Loucy (cell line): ENCODE results near the gene OSBPL2.
A peak's percentile ranks its signal among the peaks of the same experiment; 100 is the strongest.

Source experiments
- H2AFZ ChIP-seq: fragments of 200-600 bp; sonication (generic); 2 replicates; pipeline ENCODE4 v1.6.0; 2016; ENCODE audit warnings: antibody characterized with exemption, mild to moderate bottlenecking, low read length, moderate library complexity
- H3F3A ChIP-seq: fragments of 200-600 bp; 2 replicates; pipeline ENCODE4 v1.6.0; 2016; ENCODE audit warnings: antibody characterized with exemption, low read depth, mild to moderate bottlenecking
- H3K27me3 ChIP-seq: fragments of 200-600 bp; sonication (generic); 2 replicates; pipeline ENCODE4 v1.6.1; 2014; ENCODE audit warnings: low read length, mild to moderate bottlenecking; ENCODE audit not compliant: insufficient read depth, poor library complexity, severe bottlenecking
- H3K36me3 ChIP-seq: fragments of 200-600 bp; sonication (generic); 2 replicates; pipeline ENCODE4 v1.6.1; 2016; ENCODE audit warnings: low read length; ENCODE audit not compliant: insufficient read depth
- H3K4me1 ChIP-seq: fragments of 200-600 bp; sonication (generic); 2 replicates; pipeline ENCODE4 v1.5.1; 2014; ENCODE audit warnings: low read length, mild to moderate bottlenecking; ENCODE audit not compliant: insufficient read depth, poor library complexity, severe bottlenecking
- H3K4me2 ChIP-seq: fragments of 200-600 bp; sonication (generic); 2 replicates; pipeline ENCODE4 v1.6.0; 2014; ENCODE audit warnings: antibody characterized with exemption, low read length, low read depth, mild to moderate bottlenecking; ENCODE audit not compliant: poor library complexity, severe bottlenecking
- H3K4me3 ChIP-seq: fragments of 200-600 bp; sonication (generic); 2 replicates; pipeline ENCODE4 v1.5.1; 2014; ENCODE audit warnings: low read length, mild to moderate bottlenecking, mixed read lengths; ENCODE audit not compliant: poor library complexity, severe bottlenecking
- H3K79me2 ChIP-seq: fragments of 200-600 bp; sonication (generic); 2 replicates; pipeline ENCODE4 v1.6.1; 2014; ENCODE audit warnings: low read length; ENCODE audit not compliant: insufficient read depth
- H3K9ac ChIP-seq: fragments of 200-600 bp; sonication (generic); 2 replicates; pipeline ENCODE4 v1.6.0; 2014; ENCODE audit warnings: mild to moderate bottlenecking, low read depth, low read length, moderate library complexity; ENCODE audit not compliant: poor library complexity, severe bottlenecking
- H3K9me2 ChIP-seq: fragments of 200-600 bp; sonication (generic); replicated peaks from 2 replicates; pipeline ENCODE4 v1.6.1; 2016; ENCODE audit warnings: low read depth, low read length, mixed read lengths
- H3K9me3 ChIP-seq: fragments of 200-600 bp; sonication (generic); 2 replicates; pipeline ENCODE4 v1.6.1; 2014; ENCODE audit warnings: mild to moderate bottlenecking, antibody characterized with exemption, low read length, low read depth; ENCODE audit not compliant: insufficient read depth
- H4K20me1 ChIP-seq: fragments of 200-600 bp; sonication (generic); 2 replicates; pipeline ENCODE4 v1.6.0; 2014; ENCODE audit warnings: antibody characterized with exemption, low read length, mild to moderate bottlenecking; ENCODE audit not compliant: insufficient read depth, poor library complexity, severe bottlenecking
- CTCF ChIP-seq: fragments of 200-600 bp; sonication (generic); conservative IDR thresholded peaks from 2 replicates; pipeline ENCODE4 v1.5.1; 2014; ENCODE audit warnings: mild to moderate bottlenecking, antibody characterized with exemption, low read length
- EZH2phosphoT487 ChIP-seq: fragments of 200-600 bp; IDR thresholded peaks from 2 replicates; pipeline ENCODE4 v1.6.1; 2018; ENCODE audit warnings: antibody characterized with exemption, mild to moderate bottlenecking, moderate library complexity, borderline replicate concordance

The OSBPL2 gene

GRCh38 chr20:62192635-62193034 is 45.7 kb upstream of the OSBPL2 start:
- Histone ChIP-seq H2AFZ (no peak overlapping the region), H3K9ac (no peak overlapping the region), H3K36me3 (peaks cover 7% of the 10 kb centered on the region; the same call in 1 of the 2 replicates)

GRCh38 chr20:62193079-62194025 is 45.0 kb upstream of the OSBPL2 start:
- H3K36me3 ChIP-seq, result peaks cover 14% of the 10 kb centered on the region; the same call in 1 of the 2 replicates
- peaks cover 6% of the 10 kb centered on the region; the same call in 1 of the 2 replicates for H3F3A ChIP-seq
- no peak for TF ChIP-seq EZH2phosphoT487
- no peak overlapping the region for H3K9ac ChIP-seq
- no peak overlapping the region for H3K4me3 ChIP-seq
- peaks cover 4% of the 10 kb centered on the region for H4K20me1 ChIP-seq
- peaks cover 18% of the 10 kb centered on the region for H3K4me1 ChIP-seq
- no peaks in the 10 kb centered on the region for H3K9me2 ChIP-seq
- H3K27me3 ChIP-seq, result no peaks in the 10 kb centered on the region
- peaks cover 39% of the 10 kb centered on the region; the same call in 1 of the 2 replicates for H3K79me2 ChIP-seq
- H3K9me3 ChIP-seq, result no peaks in the 10 kb centered on the region
- H2AFZ ChIP-seq, result no peak overlapping the region
- no peak overlapping the region for H3K4me2 ChIP-seq

More at GRCh38 chr20:62192635-62193034, 45.7 kb upstream of the OSBPL2 start:
- Histone ChIP-seq H3K9me3 (no peaks in the 10 kb centered on the region), H3K79me2 (peaks cover 46% of the 10 kb centered on the region), H3K4me3 (no peak overlapping the region), H3K4me2 (no peak overlapping the region), H4K20me1 (peaks cover 4% of the 10 kb centered on the region), H3K4me1 (peaks cover 18% of the 10 kb centered on the region), H3K9me2 (no peaks in the 10 kb centered on the region), H3K27me3 (no peaks in the 10 kb centered on the region), H3F3A (peaks cover 6% of the 10 kb centered on the region; the same call in 1 of the 2 replicates)
- TF ChIP-seq EZH2phosphoT487 (no peak), CTCF (no peak)

- no peaks in the 10 kb centered on the region for H3K27me3 ChIP-seq
- H3K4me2 ChIP-seq, result peak overlapping the region; percentile 100
- H3F3A ChIP-seq, result peaks cover 6% of the 10 kb centered on the region; the same call in 1 of the 2 replicates
- H3K9ac ChIP-seq, result peak overlapping the region; percentile 76
- H3K4me3 ChIP-seq, result peak overlapping the region; percentile 69
- no peaks in the 10 kb centered on the region for H4K20me1 ChIP-seq
- no peaks in the 10 kb centered on the region for H3K9me3 ChIP-seq
- H3K79me2 ChIP-seq, result peaks cover 28% of the 10 kb centered on the region; the same call in 1 of the 2 replicates
- peaks cover 22% of the 10 kb centered on the region; the same call in 1 of the 2 replicates for H3K36me3 ChIP-seq
- peak overlapping the region; percentile 78 for H2AFZ ChIP-seq
- TF ChIP-seq CTCF (no peak), EZH2phosphoT487 (no peak)
- H3K9me2 ChIP-seq, result no peaks in the 10 kb centered on the region
- H3K4me1 ChIP-seq, result peaks cover 18% of the 10 kb centered on the region
Observed at GRCh38 chr20:62195075-62195405, 43.3 kb upstream of the OSBPL2 start.
